ACC112 (cell line): Measurements from ENCODE around the gene ADCY10.
"Not testable (repeated sequence)": the region's sequence is repeated elsewhere in the genome, so short reads cannot be mapped to it uniquely, and the experiment has no call there.

Source experiments
- H2AFZ ChIP-seq: fragments of 200-600 bp; sonication (generic); one replicate; pipeline ENCODE4 v1.6.0; 2017; ENCODE audit warnings: antibody characterized with exemption, low read length; ENCODE audit not compliant: unreplicated experiment
- H3K27ac ChIP-seq: fragments of 200-600 bp; sonication (generic); 2 replicates; pipeline ENCODE4 v1.5.1; 2014; ENCODE audit warnings: low read depth, mild to moderate bottlenecking, antibody characterized with exemption, low read length, moderate library complexity
- H3K27me3 ChIP-seq: fragments of 200-600 bp; sonication (generic); 2 replicates; pipeline ENCODE4 v1.6.1; 2014; ENCODE audit warnings: mild to moderate bottlenecking, antibody characterized with exemption, low read length, moderate library complexity, mixed read lengths; ENCODE audit not compliant: insufficient read depth
- H3K36me3 ChIP-seq: fragments of 200-600 bp; sonication (generic); 2 replicates; pipeline ENCODE4 v1.6.1; 2016; ENCODE audit warnings: mild to moderate bottlenecking, antibody characterized with exemption, low read length, moderate library complexity, mixed read lengths; ENCODE audit not compliant: insufficient read depth
- H3K4me1 ChIP-seq: fragments of 200-600 bp; sonication (generic); one replicate; pipeline ENCODE4 v1.6.1; 2016; ENCODE audit warnings: low read length, mixed read lengths; ENCODE audit not compliant: insufficient read depth, unreplicated experiment, control insufficient read depth
- H3K4me3 ChIP-seq: fragments of 200-600 bp; sonication (generic); 2 replicates; pipeline ENCODE4 v1.5.1; 2014; ENCODE audit warnings: mild to moderate bottlenecking, low read depth, low read length
- H3K79me2 ChIP-seq: fragments of 200-600 bp; sonication (generic); one replicate; pipeline ENCODE4 v1.6.0; 2016; ENCODE audit warnings: low read length; ENCODE audit not compliant: control insufficient read depth, unreplicated experiment, insufficient read depth

Gene ADCY10

DNA sequence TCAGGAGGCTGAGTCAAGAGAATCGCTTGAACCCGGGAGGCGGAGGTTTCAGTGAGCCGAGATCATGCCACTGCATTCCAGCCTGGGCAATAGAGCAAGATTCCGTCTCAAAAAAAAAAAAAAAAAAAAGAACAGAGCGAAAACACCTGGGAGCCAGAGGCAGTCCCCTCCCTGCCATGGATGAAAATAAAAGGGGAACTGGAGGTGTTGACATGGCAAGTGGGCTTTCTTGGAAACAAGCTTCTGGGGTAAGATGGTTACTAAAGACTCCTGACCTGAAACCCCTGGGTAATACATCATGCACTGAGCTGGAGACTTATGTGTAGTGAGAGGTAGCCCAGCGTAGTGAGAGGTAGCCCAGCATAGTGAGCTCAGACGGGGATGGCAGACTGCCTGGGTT is 31.6 kb downstream of the ADCY10 start:
- Histone ChIP-seq H3K79me2 (no peaks in the 10 kb centered on the region), H2AFZ (no peak overlapping the region), H3K36me3 (no peaks in the 10 kb centered on the region), H3K4me1 (peaks cover 16% of the 10 kb centered on the region), H3K4me3 (no peak overlapping the region), H3K27ac (no peak overlapping the region), H3K27me3 (no peaks in the 10 kb centered on the region)

DNA sequence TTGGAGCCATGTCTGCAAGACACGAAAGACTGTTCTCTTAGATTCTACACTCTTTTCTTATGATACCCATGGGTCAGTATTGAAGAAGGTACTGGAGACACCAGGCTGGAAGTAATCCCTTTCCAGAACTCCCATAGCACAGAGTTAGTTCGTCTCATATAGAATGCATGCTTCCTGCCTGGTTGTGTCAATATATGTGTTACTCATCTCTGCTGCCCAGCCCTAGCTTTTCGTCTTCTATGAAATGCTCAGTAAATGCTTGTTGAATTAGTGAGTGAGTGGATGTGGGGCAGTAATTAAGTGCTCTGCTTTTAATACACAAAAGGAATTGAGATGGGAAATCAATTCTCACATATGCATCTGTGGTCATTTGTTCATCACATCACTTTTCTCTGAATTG is 32.1 kb downstream of the ADCY10 start:
- Histone ChIP-seq H2AFZ (no peak overlapping the region), H3K27ac (no peak overlapping the region)

DNA sequence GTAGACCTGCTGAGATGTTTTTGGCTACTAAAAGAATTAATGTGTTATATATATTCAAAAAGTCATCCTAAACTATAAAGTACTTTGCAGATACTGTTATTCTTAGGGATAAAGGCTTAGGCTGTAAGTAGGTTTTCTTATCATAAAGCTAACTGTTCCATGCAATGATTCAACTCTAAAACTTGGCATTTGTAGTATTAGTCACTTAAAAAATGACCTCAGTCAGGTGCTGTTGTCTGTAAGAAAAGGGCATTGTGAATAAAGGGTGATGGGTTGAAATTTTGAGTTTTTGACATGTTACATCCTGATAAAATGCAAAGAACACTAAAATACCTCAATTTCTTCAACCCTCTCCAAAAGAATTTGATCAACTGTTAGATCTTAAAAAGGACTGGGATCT is 32.9 kb downstream of the ADCY10 start:
- H3K4me3 ChIP-seq = no peak overlapping the region
- no peaks in the 10 kb centered on the region for H3K36me3 ChIP-seq
- no peak overlapping the region for H3K27ac ChIP-seq
- H3K79me2 ChIP-seq = no peaks in the 10 kb centered on the region
- H2AFZ ChIP-seq = no peak overlapping the region
- no peaks in the 10 kb centered on the region for H3K27me3 ChIP-seq
- peaks cover 16% of the 10 kb centered on the region for H3K4me1 ChIP-seq

More for the DNA sequence above, 32.1 kb downstream of the ADCY10 start:
- no peak overlapping the region for H3K4me3 ChIP-seq
- no peaks in the 10 kb centered on the region for H3K27me3 ChIP-seq
- H3K4me1 ChIP-seq = peaks cover 16% of the 10 kb centered on the region
- H3K79me2 ChIP-seq = no peaks in the 10 kb centered on the region
- no peaks in the 10 kb centered on the region for H3K36me3 ChIP-seq

DNA sequence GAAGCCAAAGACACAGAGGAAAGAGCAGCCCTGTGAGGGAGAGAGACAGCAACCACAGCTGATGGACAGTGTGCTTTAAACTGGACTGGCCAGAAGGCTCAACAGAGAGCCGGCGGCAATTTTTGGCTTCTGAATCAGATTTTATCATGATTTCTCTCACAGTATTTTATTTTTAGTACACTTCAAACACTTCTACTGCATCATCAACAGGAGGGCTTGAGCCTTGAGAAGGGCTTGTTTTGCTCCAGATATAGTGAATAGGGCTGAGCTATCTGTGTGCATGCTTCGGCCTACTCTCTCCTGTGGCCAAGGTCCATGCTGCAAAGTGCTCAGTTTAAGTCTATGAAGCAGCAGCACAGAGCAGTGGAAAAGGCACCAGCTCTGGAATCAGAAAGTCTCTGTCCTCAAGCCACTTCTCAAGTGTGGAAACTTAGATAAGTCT is 33.3 kb downstream of the ADCY10 start:
- Histone ChIP-seq H2AFZ (no peak overlapping the region), H3K79me2 (no peaks in the 10 kb centered on the region), H3K36me3 (no peaks in the 10 kb centered on the region), H3K27me3 (no peaks in the 10 kb centered on the region), H3K27ac (no peak overlapping the region), H3K4me1 (peaks cover 16% of the 10 kb centered on the region), H3K4me3 (no peak overlapping the region)

DNA sequence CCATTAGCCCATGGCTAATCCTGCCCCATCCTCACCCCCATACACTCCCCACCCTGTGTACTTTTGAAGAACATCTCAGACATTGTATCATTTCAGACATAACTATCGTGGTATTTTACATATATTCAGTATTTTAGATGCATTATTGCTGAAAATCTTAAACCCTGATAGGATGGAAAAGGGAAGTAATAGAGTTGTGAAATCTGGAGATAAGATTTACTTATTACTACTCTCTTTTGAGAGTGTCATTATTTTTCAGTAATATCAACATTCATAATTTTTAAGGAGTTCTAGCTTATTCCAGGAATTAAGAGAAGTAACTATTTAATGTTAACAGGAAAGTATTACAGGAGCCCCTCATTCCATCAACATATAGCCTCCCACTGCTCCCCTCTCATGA is 34.4 kb downstream of the ADCY10 start:
- Histone ChIP-seq H3K4me3 (no peak overlapping the region), H3K79me2 (no peaks in the 10 kb centered on the region), H3K36me3 (no peaks in the 10 kb centered on the region), H3K27ac (no peak overlapping the region), H3K27me3 (no peaks in the 10 kb centered on the region), H3K4me1 (peaks cover 16% of the 10 kb centered on the region), H2AFZ (no peak overlapping the region)

DNA sequence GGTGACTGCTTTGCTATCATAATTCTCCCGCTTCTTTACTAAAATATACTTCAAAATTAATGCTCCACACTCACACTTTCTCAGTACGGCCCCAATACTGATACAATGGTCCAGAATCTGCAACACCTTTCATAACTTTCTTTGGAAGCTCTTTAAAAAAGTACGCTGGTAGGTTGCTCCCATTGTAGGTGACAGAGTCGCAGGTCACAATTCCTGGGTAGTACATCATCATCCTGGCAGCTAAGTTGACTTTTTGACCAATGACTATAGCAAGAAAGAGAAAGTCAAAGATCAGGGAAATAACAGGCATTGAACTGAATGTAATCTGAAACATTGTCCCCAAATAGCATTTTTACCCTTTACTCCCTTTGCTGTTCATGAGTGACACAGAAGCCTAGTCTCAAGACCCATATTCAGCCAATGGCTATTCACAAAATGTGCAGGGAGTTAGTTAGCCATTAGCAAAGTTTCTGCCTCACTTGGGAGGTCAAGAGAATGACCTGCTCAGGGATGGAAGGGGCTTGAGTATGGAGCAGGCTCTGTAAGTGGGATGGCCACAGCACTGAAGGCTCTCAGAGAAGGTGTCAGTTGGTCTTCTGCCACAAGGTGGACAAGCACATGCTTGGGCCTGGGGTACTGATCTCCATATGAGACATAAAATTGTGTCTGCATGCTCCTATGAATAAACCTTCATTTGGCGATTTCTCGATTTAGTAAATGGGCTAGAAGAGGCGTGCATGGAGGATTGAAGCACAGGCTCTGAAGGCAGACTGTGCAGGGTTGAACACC is 35.4 kb downstream of the ADCY10 start:
- Histone ChIP-seq H3K79me2 (no peaks in the 10 kb centered on the region), H3K36me3 (no peaks in the 10 kb centered on the region), H3K4me3 (no peak overlapping the region), H3K4me1 (peaks cover 16% of the 10 kb centered on the region), H2AFZ (no peak overlapping the region), H3K27me3 (no peaks in the 10 kb centered on the region), H3K27ac (no peak overlapping the region)

DNA sequence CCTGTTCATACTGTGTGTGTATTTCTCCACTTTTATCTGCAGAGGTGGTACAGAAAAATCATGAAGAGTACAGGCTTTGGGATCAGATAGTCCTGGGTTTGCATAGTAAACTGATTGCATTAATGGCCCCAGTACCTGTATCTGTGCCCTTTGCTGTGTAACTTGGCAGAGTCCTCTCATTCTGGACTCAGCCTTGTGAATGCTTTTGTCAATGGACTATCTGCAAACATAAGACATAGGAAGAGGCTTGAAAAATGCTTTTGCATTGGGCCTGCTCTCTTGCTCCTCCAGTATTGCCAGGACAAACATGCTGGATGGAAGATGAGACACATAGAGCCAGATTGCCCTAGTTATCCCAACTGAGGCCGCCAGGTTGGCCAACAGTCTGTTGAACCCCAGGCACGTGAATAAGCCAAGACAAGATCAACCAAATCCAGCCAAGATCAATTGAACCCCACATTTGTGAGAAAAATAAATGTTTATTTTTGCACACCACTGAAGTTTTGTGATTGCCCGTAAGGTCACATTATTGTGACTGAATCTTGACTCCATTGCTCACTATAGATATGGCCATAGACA is 37.2 kb downstream of the ADCY10 start:
- Histone ChIP-seq H3K79me2 (no peaks in the 10 kb centered on the region), H3K27me3 (no peaks in the 10 kb centered on the region), H3K4me3 (no peak overlapping the region)

DNA sequence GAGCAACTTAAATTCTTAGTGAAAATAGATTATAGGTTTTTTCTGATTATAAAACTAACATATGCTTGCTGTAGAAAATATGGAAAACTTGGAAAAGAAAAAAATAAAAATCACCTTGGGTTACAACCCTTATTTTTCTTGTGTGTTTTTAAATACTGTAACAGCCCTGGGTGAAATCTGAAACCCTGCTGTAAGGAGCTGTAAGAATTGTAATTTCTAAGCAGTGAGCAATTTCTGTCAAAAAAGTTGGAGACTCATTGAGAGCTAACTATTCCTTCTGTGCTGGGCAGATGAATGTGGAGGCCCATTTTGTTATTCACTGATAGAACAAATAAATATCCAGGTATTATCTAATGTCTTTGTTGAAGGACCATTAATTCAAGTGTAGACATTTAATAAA is 42.6 kb downstream of the ADCY10 start:
- Histone ChIP-seq H2AFZ (no peak overlapping the region), H3K4me3 (no peak overlapping the region), H3K27ac (no peak overlapping the region), H3K4me1 (no peaks in the 10 kb centered on the region), H3K36me3 (no peaks in the 10 kb centered on the region), H3K27me3 (no peaks in the 10 kb centered on the region), H3K79me2 (no peaks in the 10 kb centered on the region)

More for the DNA sequence above, 37.2 kb downstream of the ADCY10 start:
- Histone ChIP-seq H3K36me3 (no peaks in the 10 kb centered on the region), H3K4me1 (peaks cover 15% of the 10 kb centered on the region), H3K27ac (no peak overlapping the region), H2AFZ (no peak overlapping the region)

DNA sequence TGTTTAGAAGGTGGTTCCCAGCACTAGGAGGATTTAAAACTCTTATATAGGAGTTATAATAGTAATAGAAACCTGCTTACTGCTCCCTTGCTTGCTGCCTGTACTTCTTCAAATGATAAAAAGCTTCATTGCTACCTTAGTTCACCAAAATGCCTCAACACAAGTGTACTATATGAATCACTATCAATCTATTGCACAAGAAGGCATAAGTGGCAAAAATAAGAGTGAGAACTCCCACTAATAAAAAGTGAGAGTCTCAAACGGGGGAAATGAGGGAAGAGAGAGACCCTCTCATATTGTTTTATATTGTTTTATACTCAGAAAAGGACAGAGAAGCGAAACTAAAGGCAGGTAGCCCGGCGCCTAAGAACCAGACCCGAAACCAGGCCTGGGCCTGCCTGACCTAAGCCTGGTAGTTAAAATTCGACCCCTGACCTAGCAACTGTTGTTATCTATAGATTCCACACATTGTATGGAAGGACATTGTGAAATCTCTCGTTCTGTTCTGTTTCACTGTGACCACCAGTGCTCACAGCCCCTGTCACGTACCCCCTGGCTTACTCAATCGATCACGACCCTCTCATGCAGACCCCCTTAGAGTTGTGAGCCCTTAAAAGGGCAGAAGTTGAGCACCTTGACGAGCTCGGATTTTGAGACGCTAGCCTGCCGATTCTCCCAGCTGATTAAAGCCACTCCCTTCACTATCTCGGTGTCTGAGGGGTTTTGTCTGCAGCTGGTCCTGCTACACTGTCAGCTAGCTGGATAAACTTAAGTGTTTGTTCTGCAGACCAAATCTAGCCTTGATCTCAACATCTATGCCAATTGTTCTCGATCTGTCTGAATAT is 44.6 kb downstream of the ADCY10 start:
- not testable (repeated sequence) for H3K4me3 ChIP-seq, H3K79me2 ChIP-seq, H3K27me3 ChIP-seq, H3K36me3 ChIP-seq, H2AFZ ChIP-seq, H3K4me1 ChIP-seq, H3K27ac ChIP-seq

DNA sequence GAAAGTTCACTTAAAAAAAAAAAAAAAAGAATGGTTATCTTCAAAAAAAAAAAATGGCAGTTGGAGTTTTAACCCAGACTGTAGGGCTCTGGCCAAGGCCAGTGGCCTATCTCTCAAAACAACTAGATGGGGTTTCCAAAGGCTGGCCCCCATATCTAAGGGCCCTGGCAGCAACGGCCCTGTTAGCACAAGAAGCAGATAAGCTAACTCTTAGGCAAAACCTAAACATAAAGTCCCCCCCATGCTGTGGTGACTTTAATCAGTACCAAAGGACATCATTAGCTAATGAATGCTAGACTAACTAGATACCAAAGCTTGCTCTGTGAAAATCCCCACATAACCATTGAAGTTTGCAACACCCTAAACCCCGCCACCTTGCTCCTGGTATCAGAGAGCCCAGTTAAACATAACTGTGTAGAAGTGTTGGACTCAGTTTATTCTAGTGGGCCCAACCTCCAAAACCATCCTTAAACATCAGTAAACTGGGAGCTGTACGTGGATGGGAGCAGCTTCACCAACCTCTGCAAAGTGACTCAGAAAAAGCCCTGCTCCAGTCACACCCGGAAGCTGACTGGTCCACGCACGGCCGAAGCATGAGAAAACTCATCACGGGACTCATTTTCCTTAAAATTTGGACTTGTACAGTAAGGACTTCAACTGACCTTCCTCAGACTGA is 47.1 kb downstream of the ADCY10 start:
- not testable (repeated sequence) for H2AFZ ChIP-seq, H3K4me1 ChIP-seq, H3K79me2 ChIP-seq, H3K27ac ChIP-seq, H3K27me3 ChIP-seq, H3K4me3 ChIP-seq, H3K36me3 ChIP-seq
